ENCODE measurements around the gene TEX30. TPM values are rescaled to one million over a fixed set of nuclear protein-coding genes. Genes with fewer than 3 reads are reported as not detected.

TEX30 gene
- total RNA-seq, 6 experiments from 2014 or later: 9.0 to 19.4 (median 16.2) TPM

GRCh38 chr13:102814793-102815192 lies 41.2 kb upstream of the TEX30 start:
- Mint-ChIP-seq H3K4me3 (no peak overlapping the region), H3K4me1 (ENCODE audit: low read depth) (peaks cover 77% of the 10 kb centered on the region), H3K9me3 (peaks cover 16% of the 10 kb centered on the region), H3K27ac (peak overlapping the region; percentile 59; the same call in 1 of the 2 replicates), H3K27me3 (ENCODE audit: insufficient read depth) (no peaks in the 10 kb centered on the region), H3K36me3 (ENCODE audit: low read depth) (peaks cover 59% of the 10 kb centered on the region)
- DNase-seq: no peak
- no peak for TF ChIP-seq CTCF (IDR thresholded peaks at IDR 0.05)

GRCh38 chr13:102814025-102814607 lies 40.5 kb upstream of the TEX30 start:
- Mint-ChIP-seq H3K4me3 (no peak overlapping the region), H3K4me1 (ENCODE audit: low read depth) (peaks cover 70% of the 10 kb centered on the region), H3K36me3 (ENCODE audit: low read depth) (peaks cover 59% of the 10 kb centered on the region), H3K9me3 (peaks cover 16% of the 10 kb centered on the region), H3K27ac (no peak overlapping the region), H3K27me3 (ENCODE audit: insufficient read depth) (no peaks in the 10 kb centered on the region)
- DNase-seq: no peak
- no peak for TF ChIP-seq CTCF (IDR thresholded peaks at IDR 0.05)

GRCh38 chr13:102812611-102813287 lies 39.2 kb upstream of the TEX30 start:
- H3K27me3 Mint-ChIP-seq (ENCODE audit: insufficient read depth): no peaks in the 10 kb centered on the region
- peaks cover 65% of the 10 kb centered on the region for H3K4me1 Mint-ChIP-seq (ENCODE audit: low read depth)
- peaks cover 47% of the 10 kb centered on the region for H3K36me3 Mint-ChIP-seq (ENCODE audit: low read depth)
- DNase-seq: no peak
- H3K4me3 Mint-ChIP-seq: no peak overlapping the region; the same call in 1 of the 2 replicates
- H3K9me3 Mint-ChIP-seq: peaks cover 16% of the 10 kb centered on the region
- no peak for TF ChIP-seq CTCF (IDR thresholded peaks at IDR 0.05)
- peak overlapping the region; percentile 52 for H3K27ac Mint-ChIP-seq

GRCh38 chr13:102807699-102808098 lies 34.1 kb upstream of the TEX30 start:
- H3K4me3 Mint-ChIP-seq: no peak overlapping the region
- TF ChIP-seq CTCF (IDR thresholded peaks at IDR 0.05): no peak
- H3K4me1 Mint-ChIP-seq (ENCODE audit: low read depth): peaks cover 40% of the 10 kb centered on the region
- no peak overlapping the region for H3K27ac Mint-ChIP-seq
- DNase-seq: no peak
- H3K9me3 Mint-ChIP-seq: peaks cover 16% of the 10 kb centered on the region
- H3K36me3 Mint-ChIP-seq (ENCODE audit: low read depth): peaks cover 50% of the 10 kb centered on the region
- no peaks in the 10 kb centered on the region; the same call in 1 of the 2 replicates for H3K27me3 Mint-ChIP-seq (ENCODE audit: insufficient read depth)

GRCh38 chr13:102805680-102806079 lies 32.1 kb upstream of the TEX30 start:
- Mint-ChIP-seq H3K4me1 (ENCODE audit: low read depth) (peaks cover 49% of the 10 kb centered on the region), H3K27ac (no peak overlapping the region), H3K4me3 (no peak overlapping the region), H3K9me3 (0 out of 2 replicates have a peak, but pooled peaks cover 4% of the 10 kb centered on the region), H3K36me3 (ENCODE audit: low read depth) (peaks cover 31% of the 10 kb centered on the region), H3K27me3 (ENCODE audit: insufficient read depth) (no peaks in the 10 kb centered on the region; the same call in 1 of the 2 replicates)
- TF ChIP-seq CTCF (IDR thresholded peaks at IDR 0.05): no peak
- no peak for DNase-seq
